Measurements from ENCODE around the gene ASCL2.
"Not testable (repeated sequence)": the region's sequence is repeated elsewhere in the genome, so short reads cannot be mapped to it uniquely, and the experiment has no call there.

The ASCL2 gene

GRCh38 chr11:2296913-2297622, 26.7 kb upstream of the ASCL2 start:
- no peak for DNase-seq

- no peak for DNase-seq
Observed at GRCh38 chr11:2295971-2296912, 25.9 kb upstream of the ASCL2 start.

GRCh38 chr11:2294926-2295290, 24.5 kb upstream of the ASCL2 start:
- no peak for DNase-seq

- no peak for DNase-seq
Observed at GRCh38 chr11:2293984-2294925, 23.9 kb upstream of the ASCL2 start.

- no peak for DNase-seq
Observed at GRCh38 chr11:2293531-2293971, 23.2 kb upstream of the ASCL2 start.

- no peak for DNase-seq
Observed at GRCh38 chr11:2290351-2290841, 20.0 kb upstream of the ASCL2 start.

- DNase-seq = no peak
Observed at GRCh38 chr11:2289859-2290258, 19.5 kb upstream of the ASCL2 start.

- DNase-seq = no peak
Observed at GRCh38 chr11:2289350-2289749, 19.0 kb upstream of the ASCL2 start.

GRCh38 chr11:2287091-2287490, 16.7 kb upstream of the ASCL2 start:
- no peak for DNase-seq

GRCh38 chr11:2286350-2286749, 16.0 kb upstream of the ASCL2 start:
- DNase-seq = not testable (repeated sequence)

- DNase-seq = no peak
Observed at GRCh38 chr11:2280208-2280607, 9.8 kb upstream of the ASCL2 start.

- DNase-seq = no peak
Observed at GRCh38 chr11:2277933-2278523, 7.6 kb upstream of the ASCL2 start.

GRCh38 chr11:2277008-2277346, 6.6 kb upstream of the ASCL2 start:
- no peak for DNase-seq

GRCh38 chr11:2276280-2277007, 6.1 kb upstream of the ASCL2 start:
- no peak for DNase-seq

GRCh38 chr11:2275334-2276279, 5.2 kb upstream of the ASCL2 start:
- DNase-seq = no peak

- DNase-seq = no peak
Observed at GRCh38 chr11:2273771-2274170, 3.4 kb upstream of the ASCL2 start.

GRCh38 chr11:2273311-2273710, 2.9 kb upstream of the ASCL2 start:
- DNase-seq = no peak

- DNase-seq = no peak
Observed at GRCh38 chr11:2272946-2273280, 2.5 kb upstream of the ASCL2 start.

GRCh38 chr11:2272228-2272945, 2.0 kb upstream of the ASCL2 start:
- DNase-seq = no peak

All from CD4-positive, alpha-beta T cell treated with Interleukin-21 for 1 hour (primary cell).